ENCODE measurements around the gene PRR35.

Gene PRR35

DNA sequence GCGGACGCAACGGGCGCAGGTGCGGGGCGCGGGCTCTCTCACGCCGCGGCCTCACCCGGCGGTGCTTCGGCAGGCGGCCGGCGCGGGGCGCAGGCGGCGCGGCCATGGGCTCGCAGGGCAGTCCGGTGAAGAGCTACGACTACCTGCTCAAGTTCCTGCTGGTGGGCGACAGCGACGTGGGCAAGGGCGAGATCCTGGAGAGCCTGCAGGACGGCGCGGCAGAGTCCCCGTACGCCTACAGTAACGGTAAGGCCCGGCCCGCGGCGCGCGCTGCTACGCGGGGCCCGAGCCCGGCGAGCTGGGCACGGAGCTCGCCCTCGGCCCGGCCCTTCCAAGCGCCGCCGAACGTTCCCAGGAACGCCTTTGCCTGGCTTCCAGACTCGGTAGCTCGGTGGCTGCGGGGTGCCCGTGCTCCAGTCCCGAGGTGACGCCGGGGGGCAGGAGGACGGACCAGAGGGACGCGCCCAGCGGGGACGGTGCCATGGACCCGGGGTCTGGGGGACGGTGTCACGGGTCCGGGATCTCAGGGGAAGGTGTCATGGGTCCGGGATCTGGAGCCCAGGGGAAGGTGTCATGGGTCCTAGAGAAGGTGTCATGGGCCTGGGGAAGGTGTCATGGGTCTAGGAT lies 30.1 kb downstream of the PRR35 start:
- H3K4me3 ChIP-seq (ENCODE audit: low read length) = peak overlapping the region; percentile 86
- TF ChIP-seq, protein P1, sequence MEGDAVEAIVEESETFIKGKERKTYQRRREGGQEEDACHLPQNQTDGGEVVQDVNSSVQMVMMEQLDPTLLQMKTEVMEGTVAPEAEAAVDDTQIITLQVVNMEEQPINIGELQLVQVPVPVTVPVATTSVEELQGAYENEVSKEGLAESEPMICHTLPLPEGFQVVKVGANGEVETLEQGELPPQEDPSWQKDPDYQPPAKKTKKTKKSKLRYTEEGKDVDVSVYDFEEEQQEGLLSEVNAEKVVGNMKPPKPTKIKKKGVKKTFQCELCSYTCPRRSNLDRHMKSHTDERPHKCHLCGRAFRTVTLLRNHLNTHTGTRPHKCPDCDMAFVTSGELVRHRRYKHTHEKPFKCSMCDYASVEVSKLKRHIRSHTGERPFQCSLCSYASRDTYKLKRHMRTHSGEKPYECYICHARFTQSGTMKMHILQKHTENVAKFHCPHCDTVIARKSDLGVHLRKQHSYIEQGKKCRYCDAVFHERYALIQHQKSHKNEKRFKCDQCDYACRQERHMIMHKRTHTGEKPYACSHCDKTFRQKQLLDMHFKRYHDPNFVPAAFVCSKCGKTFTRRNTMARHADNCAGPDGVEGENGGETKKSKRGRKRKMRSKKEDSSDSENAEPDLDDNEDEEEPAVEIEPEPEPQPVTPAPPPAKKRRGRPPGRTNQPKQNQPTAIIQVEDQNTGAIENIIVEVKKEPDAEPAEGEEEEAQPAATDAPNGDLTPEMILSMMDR (conservative IDR thresholded peaks at IDR 0.05; ENCODE audit: low read length) = no peak
- DNase-seq (ENCODE audit: low read depth) = peak; percentile 50

DNA sequence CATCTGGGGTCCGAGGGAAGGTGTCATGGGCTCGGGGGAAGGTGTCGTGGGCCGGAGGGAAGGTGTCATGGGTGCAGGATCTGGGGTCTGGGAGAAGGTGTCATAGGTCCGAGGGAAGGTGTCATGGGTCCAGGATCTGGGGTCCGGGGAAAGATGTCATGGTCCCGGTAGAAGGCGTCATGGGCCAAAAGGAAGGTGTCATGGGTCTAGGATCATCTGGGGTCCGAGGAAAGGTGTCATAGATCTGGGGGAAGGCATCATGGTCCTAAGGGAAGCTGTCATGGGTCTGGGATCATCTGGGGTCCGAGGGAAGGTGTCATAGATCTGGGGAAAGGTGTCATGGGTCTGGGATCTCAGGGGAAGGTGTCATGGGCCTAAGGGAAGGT lies 30.6 kb downstream of the PRR35 start:
- H3K4me3 ChIP-seq (ENCODE audit: low read length) = peak overlapping the region; percentile 86
- DNase-seq (ENCODE audit: low read depth) = no peak
- TF ChIP-seq, protein P1 (conservative IDR thresholded peaks at IDR 0.05; ENCODE audit: low read length) = no peak

DNA sequence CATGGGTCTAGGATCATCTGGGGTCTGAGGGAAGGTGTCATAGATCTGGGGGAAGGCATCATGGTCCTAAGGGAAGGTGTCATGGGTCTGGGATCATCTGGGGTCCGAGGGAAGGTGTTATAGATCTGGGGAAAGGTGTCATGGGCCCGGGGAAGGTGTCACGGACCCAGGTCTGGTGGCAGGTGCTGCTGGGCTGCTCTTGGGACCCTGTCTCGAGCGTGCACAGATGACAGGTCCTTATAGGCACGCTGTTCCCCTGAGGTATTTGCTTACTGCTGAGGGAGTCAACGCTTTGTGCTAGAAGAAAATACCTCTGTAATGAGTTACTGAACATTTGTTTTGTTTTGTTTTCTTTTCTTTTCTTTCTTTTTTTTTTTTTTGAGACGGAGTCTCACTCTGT lies 31.0 kb downstream of the PRR35 start:
- TF ChIP-seq, protein P1 (conservative IDR thresholded peaks at IDR 0.05; ENCODE audit: low read length) = no peak
- H3K4me3 ChIP-seq (ENCODE audit: low read length) = peak overlapping the region; percentile 86
- DNase-seq (ENCODE audit: low read depth) = no peak

DNA sequence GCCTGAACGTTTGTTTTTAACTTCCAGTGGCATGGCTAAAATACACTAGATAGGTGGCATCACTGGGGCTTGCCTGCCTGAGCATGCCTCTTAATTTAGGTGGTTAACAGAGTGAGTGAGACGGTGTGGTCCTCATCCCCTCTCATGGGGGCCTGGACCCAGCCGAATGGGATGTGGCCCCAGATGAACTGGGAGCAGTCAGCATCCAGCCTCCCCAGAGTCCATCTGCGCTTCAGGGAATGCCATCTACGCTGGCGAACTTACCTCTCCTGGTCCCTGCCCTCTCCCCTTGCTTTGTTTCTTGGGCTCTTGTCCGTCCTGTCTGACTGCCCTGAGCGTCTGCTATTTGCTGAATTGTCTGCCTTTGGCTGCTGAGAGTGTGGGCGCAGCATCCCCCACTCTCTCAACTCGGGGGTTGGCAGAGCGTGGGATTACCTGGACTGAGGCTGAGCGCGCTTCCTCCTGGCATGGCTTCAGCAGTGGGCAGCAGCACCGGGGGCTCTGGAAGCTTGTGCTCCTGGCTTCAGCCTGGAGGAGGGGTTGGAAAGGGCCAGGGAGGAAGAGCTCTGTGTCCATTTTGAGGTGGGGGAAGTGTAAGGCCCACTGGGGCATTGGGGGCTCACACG lies 31.8 kb downstream of the PRR35 start:
- TF ChIP-seq, protein P1 (conservative IDR thresholded peaks at IDR 0.05; ENCODE audit: low read length) = no peak
- no peak for DNase-seq (ENCODE audit: low read depth)
- H3K4me3 ChIP-seq (ENCODE audit: low read length) = no peak overlapping the region; the same call in 1 of the 2 replicates

DNA sequence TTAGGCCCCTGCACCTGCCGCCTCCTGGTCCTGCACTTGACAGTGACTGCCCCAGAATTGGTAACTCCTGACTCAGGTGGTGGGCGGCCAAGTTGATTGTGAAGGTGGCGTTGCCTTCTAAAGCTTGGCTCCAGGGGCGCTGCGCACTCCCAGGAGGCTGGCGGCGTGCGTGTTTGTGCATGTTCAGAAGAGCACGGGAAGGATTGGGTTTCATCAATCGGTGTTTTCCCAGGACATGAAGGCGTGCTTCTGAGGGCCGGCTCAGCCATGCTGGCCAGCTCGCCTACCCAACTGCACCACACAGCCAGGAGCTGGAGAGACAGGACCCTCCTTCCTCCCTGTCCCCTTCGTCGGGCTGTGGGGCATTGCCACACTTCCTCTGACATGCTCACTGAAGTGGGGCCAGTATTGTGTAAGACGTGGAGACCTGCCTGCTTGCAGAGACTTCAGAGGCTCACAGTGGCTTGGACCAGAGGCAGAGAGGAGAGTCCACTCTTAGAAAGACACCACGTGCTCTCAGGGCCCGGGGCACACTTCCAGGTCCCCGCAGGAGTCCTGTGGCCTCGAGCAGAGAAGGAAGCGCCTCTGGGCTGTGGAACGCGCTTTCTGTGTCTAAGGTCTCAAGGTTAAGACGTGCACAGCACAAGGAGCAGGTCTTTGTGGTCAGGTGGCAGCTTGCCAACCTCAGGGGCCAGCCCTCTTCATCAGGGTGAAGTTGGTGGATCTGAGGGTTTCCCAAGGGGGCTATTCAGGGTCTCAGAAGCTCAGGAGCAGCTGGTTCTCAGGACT lies 32.5 kb downstream of the PRR35 start:
- TF ChIP-seq, protein P1 (conservative IDR thresholded peaks at IDR 0.05; ENCODE audit: low read length) = no peak
- DNase-seq (ENCODE audit: low read depth) = peak; percentile 43
- no peak overlapping the region for H3K4me3 ChIP-seq (ENCODE audit: low read length)

DNA sequence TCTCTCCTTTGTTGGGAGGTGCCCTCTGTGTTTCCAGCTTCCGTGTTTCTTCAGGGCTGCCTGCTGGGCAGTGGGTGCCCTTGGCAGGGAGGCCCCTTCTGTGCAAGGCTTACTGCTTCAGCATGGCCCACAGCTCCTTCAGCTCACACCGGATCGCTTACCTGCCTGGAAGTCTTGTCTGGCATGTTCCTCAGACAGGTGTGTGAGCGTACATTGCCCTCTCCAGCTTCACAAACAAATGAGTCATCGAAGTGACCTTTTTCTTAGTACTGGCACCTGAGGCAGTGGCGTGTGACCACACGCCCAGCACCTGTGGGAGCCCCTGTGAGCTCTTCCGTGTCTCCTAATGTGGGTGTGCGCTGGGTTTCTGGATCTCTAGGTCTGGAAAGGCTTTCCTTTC lies 33.2 kb downstream of the PRR35 start:
- H3K4me3 ChIP-seq (ENCODE audit: low read length) = no peak overlapping the region
- TF ChIP-seq, protein P1 (conservative IDR thresholded peaks at IDR 0.05; ENCODE audit: low read length) = no peak
- DNase-seq (ENCODE audit: low read depth) = no peak
